Vagina (tissue), 2 donors: Measurements from ENCODE around the gene TDRD9.

ENCODE experiments used
- POLR2A ChIP-seq, 2 donors: fragments of 450-650 bp; IDR thresholded peaks; one replicate each; pipeline ENCODE4 v1.6.1; 2017; ENCODE audit warnings: antibody characterized with exemption in 2 of 2, mild to moderate bottlenecking in 2 of 2, moderate library complexity in 2 of 2
- POLR2AphosphoS5 ChIP-seq, 2 donors: sonication (generic); formaldehyde crosslinking; IDR thresholded peaks; one replicate each; pipeline ENCODE4 v1.9.0; 2017; ENCODE audit warnings: antibody characterized with exemption in 2 of 2, mild to moderate bottlenecking in 2 of 2, low read depth in 1 of 2; ENCODE audit not compliant: insufficient read depth in 1 of 2
- TF ChIP-seq, protein P1 (sequence below), 3 experiments: fragments of 450-650 bp in 2 of 3; fragments of 200-600 bp in 1 of 3; sonication (generic) in 1 of 3; IDR thresholded peaks; one replicate each; pipeline ENCODE4 v1.5.1; 2017 to 2019; ENCODE audit warnings: antibody characterized with exemption in 3 of 3, mild to moderate bottlenecking in 2 of 3, moderate library complexity in 2 of 3

GRCh38 chr14:104020471-104020870, 92.2 kb downstream of the TDRD9 start:
- no peak for TF ChIP-seq POLR2A (IDR thresholded peaks at IDR 0.05)
- TF ChIP-seq, protein P1, sequence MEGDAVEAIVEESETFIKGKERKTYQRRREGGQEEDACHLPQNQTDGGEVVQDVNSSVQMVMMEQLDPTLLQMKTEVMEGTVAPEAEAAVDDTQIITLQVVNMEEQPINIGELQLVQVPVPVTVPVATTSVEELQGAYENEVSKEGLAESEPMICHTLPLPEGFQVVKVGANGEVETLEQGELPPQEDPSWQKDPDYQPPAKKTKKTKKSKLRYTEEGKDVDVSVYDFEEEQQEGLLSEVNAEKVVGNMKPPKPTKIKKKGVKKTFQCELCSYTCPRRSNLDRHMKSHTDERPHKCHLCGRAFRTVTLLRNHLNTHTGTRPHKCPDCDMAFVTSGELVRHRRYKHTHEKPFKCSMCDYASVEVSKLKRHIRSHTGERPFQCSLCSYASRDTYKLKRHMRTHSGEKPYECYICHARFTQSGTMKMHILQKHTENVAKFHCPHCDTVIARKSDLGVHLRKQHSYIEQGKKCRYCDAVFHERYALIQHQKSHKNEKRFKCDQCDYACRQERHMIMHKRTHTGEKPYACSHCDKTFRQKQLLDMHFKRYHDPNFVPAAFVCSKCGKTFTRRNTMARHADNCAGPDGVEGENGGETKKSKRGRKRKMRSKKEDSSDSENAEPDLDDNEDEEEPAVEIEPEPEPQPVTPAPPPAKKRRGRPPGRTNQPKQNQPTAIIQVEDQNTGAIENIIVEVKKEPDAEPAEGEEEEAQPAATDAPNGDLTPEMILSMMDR (IDR thresholded peaks at IDR 0.05) = no peak
- no peak for TF ChIP-seq POLR2AphosphoS5 (IDR thresholded peaks at IDR 0.05; ENCODE audit: insufficient read depth in 1 of 2, low read depth in 1 of 2)
